GM12878 (cell line): ENCODE data around the gene MYH10. TPM values are rescaled to one million over a fixed set of nuclear protein-coding genes. Genes with fewer than 3 reads are reported as not detected.

ENCODE experiments used
- ATAC-seq: fragments of 200-7000 bp; cut with Tn5 transposase; 3 replicates; pipeline ENCODE4 v1.9.1; 2020; ENCODE audit warnings: mild to moderate bottlenecking, moderate library complexity
- BruUV-seq: library from RNA; stranded (reverse); fragments of 400-500 nt; replicated peaks from 2 replicates; lab custom pipeline; 2021; lab: Mats Ljungman, UMichigan
- CTCF ChIA-PET: fragments of 300-600 bp; sonication (Branson Sonifier 250); formaldehyde crosslinking; extraction: SDS; loops from one replicate; lab custom pipeline; 2021; ENCODE audit warnings: inconsistent platforms; lab: Yijun Ruan, JAX
- POLR2A ChIA-PET: fragments of 350-600 bp; formaldehyde crosslinking; extraction: SDS; loops from one replicate; lab custom pipeline; 2021; ENCODE audit warnings: inconsistent platforms; lab: Charles Lee
- RAD21 ChIA-PET: fragments of 300-600 bp; sonication (Branson Sonifier 250); formaldehyde crosslinking; loops from one replicate; lab custom pipeline; 2023; ENCODE audit warnings: antibody characterized with exemption; ENCODE audit not compliant: unreplicated experiment; lab: Charles Lee
- SMC1A ChIA-PET: fragments of 300-600 bp; sonication (Branson Sonifier 250); formaldehyde crosslinking; loops from one replicate; lab custom pipeline; 2023; ENCODE audit not compliant: unreplicated experiment, uncharacterized antibody; lab: Charles Lee
- DNase-seq: peaks from one replicate; pipeline ENCODE4 v3.0.0-alpha.2; 2011; ENCODE audit warnings: low read depth, low spot score
- FAIRE-seq: peaks from 3 replicates; lab custom pipeline; 2011; peaks lifted over from hg19 to GRCh38; lab: Jason Lieb, UNC
- H2AFZ ChIP-seq: 2 replicates; pipeline ENCODE4 v1.6.0; 2011; ENCODE audit warnings: low read depth, low read length, control low read depth; ENCODE audit not compliant: control insufficient read depth
- H3K27ac ChIP-seq: 2 replicates; pipeline ENCODE4 v1.5.1; 2011; ENCODE audit warnings: control low read depth; ENCODE audit not compliant: control insufficient read depth, insufficient read depth
- H3K27me3 ChIP-seq, 2 experiments: replicated peaks in 1 of 2; 2 replicates each; pipeline versions ENCODE4 v1.6.0 to v1.6.1; 2011; ENCODE audit warnings: low read length in 1 of 2; ENCODE audit not compliant: control insufficient read depth in 2 of 2, insufficient read depth in 2 of 2
- H3K36me3 ChIP-seq, 2 experiments: 2 replicates each; pipeline ENCODE4 v1.5.1; 2011; ENCODE audit warnings: low read length in 1 of 2; ENCODE audit not compliant: control insufficient read depth in 2 of 2, insufficient read depth in 2 of 2
- H3K4me1 ChIP-seq: 2 replicates; pipeline ENCODE4 v1.6.1; 2011; ENCODE audit warnings: mild to moderate bottlenecking, low read length, moderate library complexity, mixed read lengths; ENCODE audit not compliant: control insufficient read depth, insufficient read depth
- H3K4me2 ChIP-seq: 2 replicates; pipeline ENCODE4 v1.6.0; 2011; ENCODE audit warnings: control low read depth; ENCODE audit not compliant: control insufficient read depth, insufficient read depth
- H3K4me3 ChIP-seq: fragments of 200-600 bp; sonication (generic); 2 replicates; pipeline ENCODE4 v1.5.1; 2016
- H3K79me2 ChIP-seq: 2 replicates; pipeline ENCODE4 v1.6.0; 2011; ENCODE audit warnings: low read length; ENCODE audit not compliant: control insufficient read depth, insufficient read depth
- H3K9ac ChIP-seq: 2 replicates; pipeline ENCODE4 v1.8.0; 2011; ENCODE audit warnings: low read length, control low read depth, mixed read lengths; ENCODE audit not compliant: control insufficient read depth, insufficient read depth
- H3K9me3 ChIP-seq: replicated peaks from 3 replicates; pipeline ENCODE4 v1.5.1; 2011; ENCODE audit warnings: mild to moderate bottlenecking, low read length; ENCODE audit not compliant: control insufficient read depth, insufficient read depth
- H4K20me1 ChIP-seq: 2 replicates; pipeline ENCODE4 v1.6.0; 2011; ENCODE audit not compliant: control insufficient read depth, insufficient read depth
- ATF7 ChIP-seq: fragments of 450-650 bp; IDR thresholded peaks from 2 replicates; pipeline ENCODE4 v1.6.1; 2016; ENCODE audit warnings: low read depth, mild to moderate bottlenecking
- EZH2 ChIP-seq: IDR thresholded peaks from 2 replicates; pipeline ENCODE4 v1.6.1; 2012; ENCODE audit warnings: low read depth, mild to moderate bottlenecking, control low read depth, inconsistent platforms, low read length, borderline replicate concordance; ENCODE audit not compliant: control insufficient read depth
- NFIC ChIP-seq: IDR thresholded peaks from 2 replicates; pipeline ENCODE4 v1.6.1; 2012; ENCODE audit warnings: low read depth, mild to moderate bottlenecking, inconsistent platforms, low read length, moderate library complexity
- ZNF274 ChIP-seq: IDR thresholded peaks from one replicate; pipeline ENCODE4 v1.8.0; 2011; ENCODE audit not compliant: insufficient read length, insufficient read depth
- WGBS: methylation state at CpG from one replicate; pipeline ENCODE4 v1.1.6; 2016; ENCODE audit warnings: low lambda C conversion rate; ENCODE audit not compliant: insufficient replicate concordance, insufficient coverage; ENCODE audit errors: missing lambda C conversion rate; 5-methylcytosine and 5-hydroxymethylcytosine counted together
- in situ Hi-C: fragments of 300-500 bp; cut with MboI; formaldehyde crosslinking; loops from 9 replicates; pipeline ENCODE4 v1.14.3; 2018; ENCODE audit warnings: mixed read lengths
- intact Hi-C: fragments of 100-400 bp; cut with micrococcal nuclease; formaldehyde crosslinking; loops from one replicate; pipeline ENCODE4 v1.14.2; 2022; ENCODE audit not compliant: unreplicated experiment
- polyA plus RNA-seq, 11 experiments: library from polyadenylated mRNA; depleted of rRNA in 4 of 11; unstranded in 6 of 11; stranded (reverse) in 5 of 11; fragments of >200 nt; fragmentation: Nextera tagmentation in 4 of 11; fragmentation: Illumina TruSeq in 1 of 11; extraction: Ambion mirVana in 4 of 11; extraction: Trizol in 1 of 11; gene quantifications; 1 replicate in 1 of 11; 2 replicates in 10 of 11; pipeline versions ENCODE4 v1.2.1 to v1.2.3, GENCODE V29; 2011 to 2016; ENCODE audit warnings: inconsistent platforms in 2 of 11, missing spikeins in 2 of 11, low read depth in 1 of 11
- total RNA-seq, 4 experiments: library from RNA; depleted of rRNA in 3 of 4; stranded (reverse); fragments of >200 nt in 3 of 4; fragmentation: Illumina TruSeq in 1 of 4; extraction: Trizol in 1 of 4; gene quantifications; 2 replicates each; pipeline versions ENCODE4 v1.2.1 to v1.2.3, GENCODE V29; 2013 to 2021
- TF ChIP-seq, protein P1 (sequence below): fragments of 450-650 bp; formaldehyde crosslinking; IDR thresholded peaks from 2 replicates; pipeline ENCODE4 v1.4.0; 2022; ENCODE audit warnings: mild to moderate bottlenecking, moderate library complexity
- TF ChIP-seq, protein P2 (sequence below): fragments of 450-650 bp; IDR thresholded peaks from 2 replicates; pipeline ENCODE4 v1.6.1; 2017; ENCODE audit warnings: antibody characterized with exemption, mild to moderate bottlenecking, moderate library complexity

Gene MYH10
- total and polyA plus RNA-seq, 10 of the 15 experiments (the other 5 are each of a cell fraction or from before 2014, with no cell fraction given), result 0.33 to 7.1 (median 1.0) TPM

GRCh38 chr17:8665684-8666083 is 35.2 kb upstream of the MYH10 start:
- Histone ChIP-seq H3K4me2 (no peak overlapping the region), H3K9ac (no peak overlapping the region), H3K4me3 (no peak overlapping the region), H3K4me1 (no peaks in the 10 kb centered on the region), H3K27ac (no peak overlapping the region), H3K9me3 (no peaks in the 10 kb centered on the region), H2AFZ (no peak overlapping the region), H3K27me3 (no peaks in the 10 kb centered on the region; a peak in 1 of 4 replicates)
- WGBS, result 4% methylated on average over 2 of the region's 2 CpGs
- ChIA-PET SMC1A (no interaction called here), RAD21 (no interaction called here), POLR2A (interaction anchor here (0.6 kb wide), 1 partner anchor 146 kb away, joined by 4 read pairs; no protein-coding TSS in a partner anchor)
- no peak for ATAC-seq
- DNase-seq, result no peak
- TF ChIP-seq, protein P1, sequence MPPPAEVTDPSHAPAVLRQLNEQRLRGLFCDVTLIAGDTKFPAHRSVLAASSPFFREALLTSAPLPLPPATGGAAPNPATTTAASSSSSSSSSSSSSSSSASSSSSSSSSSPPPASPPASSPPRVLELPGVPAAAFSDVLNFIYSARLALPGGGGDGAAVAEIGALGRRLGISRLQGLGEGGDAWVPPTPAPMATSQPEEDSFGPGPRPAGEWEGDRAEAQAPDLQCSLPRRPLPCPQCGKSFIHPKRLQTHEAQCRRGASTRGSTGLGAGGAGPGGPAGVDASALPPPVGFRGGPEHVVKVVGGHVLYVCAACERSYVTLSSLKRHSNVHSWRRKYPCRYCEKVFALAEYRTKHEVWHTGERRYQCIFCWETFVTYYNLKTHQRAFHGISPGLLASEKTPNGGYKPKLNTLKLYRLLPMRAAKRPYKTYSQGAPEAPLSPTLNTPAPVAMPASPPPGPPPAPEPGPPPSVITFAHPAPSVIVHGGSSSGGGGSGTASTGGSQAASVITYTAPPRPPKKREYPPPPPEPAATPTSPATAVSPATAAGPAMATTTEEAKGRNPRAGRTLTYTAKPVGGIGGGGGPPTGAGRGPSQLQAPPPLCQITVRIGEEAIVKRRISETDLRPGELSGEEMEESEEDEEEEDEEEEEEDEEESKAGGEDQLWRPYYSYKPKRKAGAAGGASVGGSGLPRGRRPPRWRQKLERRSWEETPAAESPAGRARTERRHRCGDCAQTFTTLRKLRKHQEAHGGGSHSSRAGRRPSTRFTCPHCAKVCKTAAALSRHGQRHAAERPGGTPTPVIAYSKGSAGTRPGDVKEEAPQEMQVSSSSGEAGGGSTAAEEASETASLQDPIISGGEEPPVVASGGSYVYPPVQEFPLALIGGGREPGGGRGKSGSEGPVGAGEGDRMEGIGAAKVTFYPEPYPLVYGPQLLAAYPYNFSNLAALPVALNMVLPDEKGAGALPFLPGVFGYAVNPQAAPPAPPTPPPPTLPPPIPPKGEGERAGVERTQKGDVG (CRISPR knock-in tag), result no peak
- no peak for TF ChIP-seq ATF7
- TF ChIP-seq NFIC, result no peak
- TF ChIP-seq EZH2, result no peak
- TF ChIP-seq, protein P2, sequence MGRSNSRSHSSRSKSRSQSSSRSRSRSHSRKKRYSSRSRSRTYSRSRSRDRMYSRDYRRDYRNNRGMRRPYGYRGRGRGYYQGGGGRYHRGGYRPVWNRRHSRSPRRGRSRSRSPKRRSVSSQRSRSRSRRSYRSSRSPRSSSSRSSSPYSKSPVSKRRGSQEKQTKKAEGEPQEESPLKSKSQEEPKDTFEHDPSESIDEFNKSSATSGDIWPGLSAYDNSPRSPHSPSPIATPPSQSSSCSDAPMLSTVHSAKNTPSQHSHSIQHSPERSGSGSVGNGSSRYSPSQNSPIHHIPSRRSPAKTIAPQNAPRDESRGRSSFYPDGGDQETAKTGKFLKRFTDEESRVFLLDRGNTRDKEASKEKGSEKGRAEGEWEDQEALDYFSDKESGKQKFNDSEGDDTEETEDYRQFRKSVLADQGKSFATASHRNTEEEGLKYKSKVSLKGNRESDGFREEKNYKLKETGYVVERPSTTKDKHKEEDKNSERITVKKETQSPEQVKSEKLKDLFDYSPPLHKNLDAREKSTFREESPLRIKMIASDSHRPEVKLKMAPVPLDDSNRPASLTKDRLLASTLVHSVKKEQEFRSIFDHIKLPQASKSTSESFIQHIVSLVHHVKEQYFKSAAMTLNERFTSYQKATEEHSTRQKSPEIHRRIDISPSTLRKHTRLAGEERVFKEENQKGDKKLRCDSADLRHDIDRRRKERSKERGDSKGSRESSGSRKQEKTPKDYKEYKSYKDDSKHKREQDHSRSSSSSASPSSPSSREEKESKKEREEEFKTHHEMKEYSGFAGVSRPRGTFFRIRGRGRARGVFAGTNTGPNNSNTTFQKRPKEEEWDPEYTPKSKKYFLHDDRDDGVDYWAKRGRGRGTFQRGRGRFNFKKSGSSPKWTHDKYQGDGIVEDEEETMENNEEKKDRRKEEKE, result no peak
- no peak for TF ChIP-seq ZNF274
- TF ChIP-seq, all 136 proteins: peak for 0
- CTCF ChIA-PET, result no interaction called here
- Histone ChIP-seq H3K36me3 (no peaks in the 10 kb centered on the region), H3K79me2 (no peaks in the 10 kb centered on the region), H4K20me1 (no peaks in the 10 kb centered on the region)
- BruUV-seq, result no TSS peak
- in situ Hi-C loops (no loop called here), intact Hi-C loops (no loop called here)
- FAIRE-seq, result no peak
